HG03045 (cell line): ENCODE data around the gene GAS7.
"Not testable (repeated sequence)": the region's sequence is repeated elsewhere in the genome, so short reads cannot be mapped to it uniquely, and the experiment has no call there.

Experiments used
- ATAC-seq: cut with Tn5 transposase; IDR thresholded peaks from one replicate; pipeline ENCODE4 v1.9.1; 2021; ENCODE audit warnings: mild to moderate bottlenecking, moderate library complexity; ENCODE audit not compliant: unreplicated experiment

GAS7 gene

DNA sequence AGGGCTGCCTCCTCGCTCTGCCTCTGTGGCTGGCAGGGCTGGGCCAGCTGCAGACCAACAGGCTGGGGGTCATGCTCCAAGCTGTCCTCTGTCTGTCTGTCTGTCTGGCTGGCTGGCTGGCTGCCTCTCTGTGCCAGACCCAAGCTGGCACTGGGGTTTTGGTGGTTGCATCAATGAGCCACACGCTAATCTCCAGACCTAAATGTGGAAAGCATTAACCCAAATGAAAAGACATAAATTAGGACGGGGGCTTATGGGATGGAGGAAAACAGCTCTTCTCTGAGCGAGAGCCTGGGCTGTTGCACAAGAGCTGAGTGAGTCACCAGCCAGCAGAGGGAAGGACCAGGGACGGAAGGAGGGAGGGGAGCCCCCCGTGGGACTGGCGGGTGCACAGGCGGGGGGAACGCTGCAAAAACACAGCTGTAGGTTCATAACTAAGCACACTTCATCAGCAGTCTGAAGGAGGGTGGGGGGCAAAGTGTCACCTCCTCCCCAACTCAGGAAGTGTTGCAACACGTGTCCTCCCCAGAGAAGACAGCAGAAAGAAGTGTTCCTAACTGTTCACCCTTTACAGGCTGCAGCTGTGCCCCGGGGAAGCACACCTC is 83.4 kb downstream of the GAS7 start:
- no peak for ATAC-seq

DNA sequence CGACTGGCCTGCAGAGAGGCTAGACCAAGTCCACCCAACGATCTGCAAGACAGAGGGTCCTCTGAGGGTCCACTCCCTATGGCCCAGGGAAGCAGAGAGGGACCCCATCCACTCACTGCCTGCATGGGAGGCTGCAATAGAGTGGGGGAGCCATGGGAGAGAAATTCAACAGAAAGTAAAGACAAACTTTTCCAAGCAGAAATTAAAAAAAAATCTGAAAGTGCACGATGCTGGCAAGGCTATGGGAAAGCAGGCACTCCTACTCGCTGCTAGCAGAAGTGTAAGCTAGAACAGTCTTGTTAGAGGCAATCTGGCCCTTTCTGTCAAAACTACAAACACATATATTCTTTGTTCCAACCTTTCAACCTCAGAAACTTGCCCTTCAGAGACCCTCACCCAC is 85.4 kb downstream of the GAS7 start:
- ATAC-seq, result no peak

DNA sequence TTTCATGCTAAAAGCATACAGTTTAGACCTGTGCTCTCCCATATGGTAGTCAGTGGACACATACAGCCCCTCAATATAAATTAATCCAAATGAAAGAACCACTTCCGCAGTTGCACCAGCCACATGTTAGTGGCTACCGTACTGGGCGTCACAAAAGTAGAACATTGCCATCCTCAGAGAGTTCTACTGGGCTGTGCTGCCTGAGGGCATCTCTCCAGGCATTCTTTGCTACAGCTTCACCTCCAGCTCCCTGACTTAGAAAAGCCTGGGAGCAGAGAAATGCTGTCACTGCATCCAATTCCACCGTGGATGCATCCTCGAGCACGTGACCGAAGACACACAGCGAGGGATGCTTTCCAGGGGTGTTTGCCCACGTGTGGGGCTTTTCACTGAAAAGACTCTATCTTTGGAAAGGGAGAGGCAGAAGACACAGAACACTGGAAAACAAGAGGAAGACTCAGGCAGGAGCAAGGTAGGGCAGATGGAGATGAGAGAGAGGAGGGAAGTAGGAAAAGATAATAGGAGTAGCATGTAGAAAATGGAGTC is 86.4 kb downstream of the GAS7 start:
- ATAC-seq, result no peak

DNA sequence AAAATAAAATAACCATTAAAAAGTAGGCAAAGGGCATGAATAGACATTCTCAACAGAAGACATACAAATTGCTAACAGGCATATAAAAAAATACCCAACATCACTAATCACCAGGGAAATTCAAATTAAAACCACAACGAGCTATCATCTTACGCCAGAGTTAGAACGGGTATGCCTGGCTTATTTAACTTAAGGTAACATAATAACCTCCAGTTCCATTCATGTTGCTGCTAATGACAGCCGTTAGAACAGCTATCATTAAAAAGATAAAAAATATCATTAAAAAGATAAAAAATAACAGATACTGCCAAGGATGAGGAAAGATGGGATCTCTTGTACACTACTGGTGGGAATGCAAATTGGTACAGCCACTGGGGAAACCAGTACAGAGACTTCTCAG is 89.3 kb downstream of the GAS7 start:
- ATAC-seq, result no peak

DNA sequence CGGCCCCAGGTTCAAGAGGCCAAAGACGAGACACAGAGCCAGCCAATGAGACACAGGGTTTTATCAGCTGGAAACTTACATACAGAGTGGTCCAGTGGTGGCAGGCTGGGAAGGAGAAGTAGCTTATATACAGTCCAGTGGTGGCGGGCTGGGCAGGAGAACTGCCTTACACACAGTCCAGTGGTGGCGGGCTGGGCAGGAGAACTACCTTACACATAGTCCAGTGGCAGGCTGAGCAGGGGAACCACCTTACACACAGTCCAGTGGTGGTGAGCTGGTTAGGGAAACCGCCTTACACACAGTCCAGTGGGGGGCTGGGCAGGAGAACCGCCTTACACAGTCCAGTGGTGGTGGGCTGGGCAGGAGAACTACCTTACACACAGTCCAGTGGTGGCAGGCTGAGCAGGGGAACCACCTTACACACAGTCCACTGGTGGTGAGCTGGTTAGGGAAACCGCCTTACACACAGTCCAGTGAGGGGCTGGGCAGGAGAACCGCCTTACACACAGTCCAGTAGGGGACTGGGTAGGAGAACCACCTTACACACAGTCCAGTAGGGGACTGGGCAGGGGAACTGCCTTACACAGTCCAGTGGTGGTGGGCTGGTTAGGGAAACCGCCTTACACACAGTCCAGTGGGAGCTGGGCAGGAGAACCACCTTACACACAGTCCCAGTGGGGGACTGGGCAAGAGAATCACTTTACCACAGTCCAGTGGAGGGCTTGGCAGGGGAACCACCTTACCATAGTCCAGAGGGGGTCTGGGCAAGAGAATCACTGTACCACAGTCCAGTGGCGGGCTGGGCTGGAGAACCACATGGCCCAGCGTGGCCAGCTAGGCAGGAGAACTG is 90.9 kb downstream of the GAS7 start:
- ATAC-seq, result no peak

GRCh38 chr17:10106067-10106466 is 92.3 kb downstream of the GAS7 start:
- ATAC-seq, result no peak

DNA sequence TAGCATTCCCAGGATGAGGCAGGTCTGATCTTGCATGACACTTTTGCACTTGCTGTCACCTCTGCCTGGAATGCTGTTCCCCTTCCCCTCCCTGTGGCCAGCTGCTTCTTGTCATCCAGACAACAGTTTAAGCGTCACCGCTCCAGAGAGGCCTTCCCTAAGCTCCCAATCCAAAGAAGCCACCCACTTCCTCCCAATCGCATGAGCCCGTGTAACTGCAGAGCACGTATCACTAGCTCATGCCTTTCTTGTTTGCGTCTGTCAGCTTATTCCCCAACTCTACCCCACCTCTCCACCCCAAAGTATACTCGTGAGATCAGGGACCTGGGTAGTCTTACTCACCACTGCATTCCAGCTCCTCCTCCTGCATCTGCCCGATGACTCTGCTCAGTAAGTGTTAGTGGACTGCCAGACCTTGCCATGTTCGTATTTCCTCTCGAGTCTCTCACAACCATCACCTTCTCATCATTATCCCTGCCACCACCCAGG is 92.8 kb downstream of the GAS7 start:
- ATAC-seq, result no peak

DNA sequence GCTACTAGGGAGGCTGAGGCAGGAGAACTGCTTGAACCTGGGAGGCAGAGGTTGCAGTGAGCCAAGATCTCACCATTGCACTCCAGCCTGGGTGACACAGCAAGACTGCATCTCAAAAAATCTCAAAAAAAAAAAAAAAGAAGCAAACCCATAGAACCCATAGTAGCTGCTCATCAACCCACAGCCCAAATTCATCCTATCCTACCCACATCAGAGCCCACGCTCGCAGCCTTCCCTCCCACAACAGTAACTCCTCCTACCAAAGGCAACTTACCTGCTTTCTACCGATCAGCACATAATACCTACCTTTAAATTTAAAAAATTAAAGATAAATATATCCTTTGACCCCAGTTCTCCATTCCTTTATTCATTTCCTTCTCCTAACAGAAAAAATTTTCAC is 94.7 kb downstream of the GAS7 start:
- ATAC-seq, result no peak

DNA sequence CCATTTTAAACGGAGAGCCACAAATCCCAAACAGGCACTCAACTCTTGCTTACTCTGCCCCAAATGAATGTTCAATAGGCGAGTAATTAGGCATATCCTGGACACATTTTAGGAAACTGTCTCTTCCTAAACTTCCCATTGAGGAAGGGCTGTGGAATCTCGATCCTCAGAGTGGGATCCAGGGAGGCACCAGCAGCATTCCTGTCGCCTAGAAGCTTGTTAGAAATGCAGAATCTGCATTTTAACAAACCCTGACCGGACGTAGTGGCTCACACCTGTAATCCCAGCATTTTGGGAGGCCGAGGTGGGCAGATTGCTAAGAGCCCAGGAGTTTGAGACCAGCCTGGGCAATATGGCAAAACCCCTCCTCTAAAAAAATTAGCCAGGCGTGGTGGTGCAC is 95.6 kb downstream of the GAS7 start:
- no peak for ATAC-seq

- no peak for ATAC-seq
These were observed 99.3 kb downstream of the GAS7 start for GRCh38 chr17:10099051-10099571.

DNA sequence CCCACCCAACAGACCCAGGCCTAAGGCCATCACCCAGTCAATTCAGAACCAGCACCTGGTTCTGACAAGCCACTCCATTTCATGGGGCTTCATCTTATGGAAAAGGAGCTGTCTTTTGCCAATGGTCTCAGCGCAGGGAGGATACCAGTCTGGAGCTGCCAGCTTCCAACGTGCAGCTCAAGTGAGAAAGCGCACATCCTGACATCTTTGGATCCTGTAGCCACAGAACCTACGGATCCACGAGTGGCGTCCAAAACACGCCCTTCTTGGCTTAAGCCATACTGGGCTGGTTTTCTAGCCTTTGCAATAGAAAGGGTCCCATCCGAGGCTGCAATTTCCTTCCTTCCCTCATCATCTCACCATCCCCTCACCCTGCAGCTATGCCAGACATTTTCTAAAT is 101.8 kb downstream of the GAS7 start:
- no peak for ATAC-seq

- ATAC-seq, result not testable (repeated sequence)
These were observed 103.1 kb downstream of the GAS7 start for GRCh38 chr17:10095295-10095694.

GRCh38 chr17:10094797-10095196 is 103.6 kb downstream of the GAS7 start:
- no peak for ATAC-seq

GRCh38 chr17:10092595-10092994 is 105.8 kb downstream of the GAS7 start:
- no peak for ATAC-seq

DNA sequence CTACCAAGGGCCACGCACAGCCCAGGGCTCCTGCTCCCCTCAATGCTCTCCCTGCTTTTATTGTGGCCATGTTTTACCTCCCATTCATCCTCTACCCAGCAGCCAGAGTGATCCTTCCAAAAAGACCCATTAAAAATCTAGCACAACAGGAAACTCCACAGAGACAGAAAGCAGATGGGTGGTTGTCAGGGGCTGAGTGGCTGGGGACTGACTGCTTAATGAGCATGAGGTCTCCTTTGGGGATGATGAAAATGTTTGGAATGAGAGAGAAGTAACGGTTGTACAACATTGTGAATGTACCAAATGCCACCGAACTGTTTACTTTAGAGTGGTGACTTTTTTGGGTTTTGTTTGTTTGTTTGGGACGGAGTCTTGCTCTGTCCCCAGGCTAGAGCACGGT is 107.4 kb downstream of the GAS7 start:
- no peak for ATAC-seq

DNA sequence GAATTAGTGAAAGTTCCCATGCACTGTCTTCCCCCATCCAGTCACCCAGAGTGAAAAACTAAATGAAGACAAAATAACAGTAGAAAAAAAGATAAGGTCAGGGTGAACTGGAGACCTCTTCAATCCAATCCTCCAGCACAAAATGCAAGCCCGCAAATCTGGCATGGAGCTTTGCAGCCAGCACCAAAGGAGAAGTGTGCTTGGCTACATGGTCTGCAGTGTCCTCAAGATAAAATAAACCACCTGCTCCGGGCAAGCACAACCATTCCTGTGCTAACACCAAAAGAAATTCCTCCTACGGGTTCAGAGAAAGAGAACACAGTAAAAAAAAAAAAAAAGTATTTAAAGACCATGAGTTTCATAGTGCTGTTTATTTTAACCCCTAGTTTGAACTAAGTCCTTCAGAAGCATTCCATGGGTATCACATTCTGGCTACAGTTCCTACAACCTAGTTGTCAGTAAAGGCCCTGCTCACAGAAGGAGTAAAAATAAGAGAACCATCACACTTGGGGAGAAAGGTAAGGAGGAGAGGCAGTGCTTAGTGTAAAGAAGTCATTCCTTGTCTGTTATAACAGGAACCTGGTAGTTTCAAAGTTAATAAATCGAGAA is 109.1 kb downstream of the GAS7 start:
- no peak for ATAC-seq

- no peak for ATAC-seq
These were observed 110.0 kb downstream of the GAS7 start for GRCh38 chr17:10088444-10088843.

- no peak for ATAC-seq
These were observed 111.1 kb downstream of the GAS7 start for GRCh38 chr17:10087355-10087754.

DNA sequence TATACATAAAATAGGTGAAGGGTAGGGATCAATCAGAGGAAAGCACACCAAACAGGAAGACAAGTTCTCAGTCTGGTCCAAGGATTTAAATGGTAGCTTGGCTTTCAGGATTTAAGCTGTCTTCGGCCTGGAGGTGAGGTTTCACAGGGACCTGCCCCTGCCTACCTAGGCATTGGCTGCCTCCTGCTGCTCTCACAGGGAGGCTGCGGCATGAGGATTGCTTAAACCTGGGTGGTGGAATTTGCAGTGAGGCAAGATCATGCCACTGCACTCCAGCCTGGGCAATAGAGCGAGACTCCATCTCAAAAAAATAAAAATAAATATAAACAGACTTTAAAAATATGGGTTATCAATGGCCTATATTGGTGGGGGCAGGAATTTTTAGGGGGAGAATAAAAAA is 114.5 kb downstream of the GAS7 start:
- no peak for ATAC-seq

DNA sequence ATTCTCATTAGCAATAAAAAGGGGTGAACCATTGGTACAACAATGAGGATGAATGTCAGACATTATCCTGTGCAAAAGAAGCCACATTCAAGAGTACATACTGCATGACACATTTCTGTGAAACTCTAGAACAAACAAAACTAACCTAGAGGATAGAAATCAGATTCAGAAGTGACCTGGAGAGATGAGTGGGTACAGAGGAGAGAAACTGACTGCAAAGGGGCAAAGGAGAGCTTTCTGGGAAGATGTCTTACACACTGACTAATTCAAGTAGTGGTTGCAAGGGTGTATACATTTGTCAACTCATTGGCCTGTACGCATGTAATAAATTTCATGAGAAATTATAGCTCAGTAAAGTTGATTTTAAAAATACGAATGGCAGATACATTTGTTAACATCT is 115.6 kb downstream of the GAS7 start:
- no peak for ATAC-seq

DNA sequence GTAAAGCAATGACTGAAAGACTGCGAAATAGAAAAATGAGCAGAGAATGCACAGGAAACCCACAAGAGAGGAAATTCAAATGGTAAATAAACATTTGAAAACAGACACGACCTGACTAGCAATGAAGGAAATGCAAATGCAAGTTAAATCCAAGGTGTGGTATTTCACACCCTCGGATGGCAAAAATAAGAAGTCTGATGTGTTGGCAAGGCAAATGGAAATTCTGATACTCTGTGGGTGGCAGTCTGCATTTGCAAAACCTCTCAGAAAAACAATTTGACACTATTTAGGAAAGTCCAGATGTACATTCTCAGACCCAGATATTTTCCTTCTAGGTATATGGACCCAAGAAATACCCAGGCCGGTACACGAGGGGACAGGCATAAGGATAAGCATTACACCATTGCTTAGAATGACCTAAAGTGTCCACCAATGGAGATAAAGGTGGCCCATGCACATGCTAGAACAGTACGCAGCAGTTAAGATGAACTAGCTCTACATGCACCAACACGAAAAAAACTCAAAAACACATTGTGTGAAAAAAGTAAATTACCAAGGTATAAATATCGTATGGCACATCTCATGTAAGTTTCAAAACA is 116.7 kb downstream of the GAS7 start:
- ATAC-seq, result no peak
